ENCODE data around the gene P2RX7.

The P2RX7 gene

DNA sequence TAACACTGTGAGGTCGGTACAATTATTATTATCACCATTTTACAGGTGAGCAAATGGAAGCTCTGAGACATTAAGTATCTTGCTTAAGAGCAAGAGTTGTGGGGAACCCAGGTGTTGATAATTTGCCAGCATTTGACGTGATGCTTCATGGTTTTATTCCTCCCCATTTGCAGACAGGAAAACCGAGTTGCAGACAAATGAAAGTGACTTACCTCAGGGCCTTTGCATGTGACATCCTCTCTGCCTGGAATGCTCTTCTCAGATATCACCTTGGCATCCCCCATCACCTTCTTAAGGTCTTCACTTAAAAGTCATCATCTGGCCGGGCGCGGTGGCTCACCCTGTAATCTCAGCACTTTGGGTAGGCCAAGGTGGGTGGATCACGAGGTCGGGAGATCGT lies 21.0 kb upstream of the P2RX7 start:
- DNase-seq = no peak

DNA sequence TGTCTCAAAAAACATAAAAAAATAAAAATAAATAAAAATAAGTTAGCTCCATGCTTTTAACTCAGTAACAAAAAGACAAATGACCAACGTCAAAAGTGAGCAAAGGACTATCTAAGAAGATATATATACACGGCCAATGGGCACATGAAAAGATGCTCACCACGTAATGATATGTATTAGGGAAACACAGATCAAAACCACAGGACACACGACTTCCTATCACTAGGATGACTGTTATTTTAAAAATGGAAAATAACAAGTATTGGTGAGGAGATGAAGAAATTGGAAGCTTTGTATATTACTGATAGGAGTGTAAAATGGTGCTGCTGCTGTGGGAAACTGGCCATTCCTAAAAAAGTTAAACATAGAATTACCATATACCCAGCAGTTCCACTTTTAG lies 20.2 kb upstream of the P2RX7 start:
- no peak for DNase-seq

DNA sequence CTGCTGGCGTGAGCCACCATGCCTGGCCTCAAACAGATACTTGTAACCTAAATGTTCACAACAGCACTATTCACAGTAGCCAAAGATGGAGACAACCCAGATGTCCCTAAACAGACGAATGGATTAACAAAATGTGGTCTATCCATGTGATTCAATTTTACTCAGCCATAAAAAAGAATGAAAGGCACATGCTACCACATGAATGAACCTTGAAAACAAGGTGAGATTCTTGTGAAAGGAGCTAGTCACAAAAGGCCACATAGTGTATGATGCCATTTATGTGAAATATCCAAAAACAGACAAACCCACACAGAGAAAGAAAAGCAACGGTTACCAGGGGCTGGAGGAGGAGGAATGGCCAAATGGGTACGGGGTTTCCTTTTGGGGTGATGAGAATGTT lies 19.6 kb upstream of the P2RX7 start:
- no peak for DNase-seq

GRCh38 chr12:121114019-121114639 lies 18.5 kb upstream of the P2RX7 start:
- no peak for DNase-seq

DNA sequence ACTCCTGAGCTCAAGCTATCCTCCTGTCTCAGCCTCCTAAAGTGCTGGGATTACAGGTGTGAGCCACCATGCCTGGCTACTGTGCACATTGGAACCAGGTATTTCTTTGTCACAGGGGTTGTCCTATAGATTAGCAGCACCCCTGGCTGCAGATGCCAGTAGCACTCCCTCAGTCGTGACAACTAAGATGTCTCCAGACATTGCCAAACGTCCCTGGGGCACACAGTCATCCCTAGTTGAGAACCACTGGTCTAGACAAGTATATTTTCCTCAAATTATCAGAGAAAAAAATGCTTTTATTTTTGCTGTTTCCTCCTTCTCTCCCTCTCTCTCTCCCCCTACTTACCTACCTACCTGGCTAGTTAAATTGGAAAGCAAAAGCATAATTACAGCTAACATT lies 17.9 kb upstream of the P2RX7 start:
- no peak for DNase-seq

DNA sequence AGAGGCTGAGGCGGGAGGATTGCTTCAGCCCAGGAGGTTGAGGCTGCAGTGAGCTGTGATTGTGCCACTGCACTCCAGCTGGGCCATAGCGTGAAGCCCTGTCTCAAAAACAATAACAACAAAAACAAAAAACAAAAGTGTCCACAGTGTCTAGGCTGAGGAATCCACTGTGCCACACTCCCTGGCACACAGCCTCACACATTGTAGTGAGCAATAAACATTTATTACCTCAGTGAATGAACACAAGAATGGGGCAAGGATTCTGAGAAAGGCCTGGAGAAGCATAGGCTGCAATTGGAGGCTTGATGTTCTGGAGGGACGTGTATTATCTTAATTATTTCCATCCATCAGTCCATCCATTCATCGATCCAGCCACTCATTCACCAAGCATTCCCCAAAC lies 17.1 kb upstream of the P2RX7 start:
- DNase-seq = no peak

- DNase-seq = no peak
Measured at GRCh38 chr12:121116318-121117225, 16.1 kb upstream of the P2RX7 start.

- DNase-seq = no peak
Measured at GRCh38 chr12:121117226-121117777, 15.4 kb upstream of the P2RX7 start.

DNA sequence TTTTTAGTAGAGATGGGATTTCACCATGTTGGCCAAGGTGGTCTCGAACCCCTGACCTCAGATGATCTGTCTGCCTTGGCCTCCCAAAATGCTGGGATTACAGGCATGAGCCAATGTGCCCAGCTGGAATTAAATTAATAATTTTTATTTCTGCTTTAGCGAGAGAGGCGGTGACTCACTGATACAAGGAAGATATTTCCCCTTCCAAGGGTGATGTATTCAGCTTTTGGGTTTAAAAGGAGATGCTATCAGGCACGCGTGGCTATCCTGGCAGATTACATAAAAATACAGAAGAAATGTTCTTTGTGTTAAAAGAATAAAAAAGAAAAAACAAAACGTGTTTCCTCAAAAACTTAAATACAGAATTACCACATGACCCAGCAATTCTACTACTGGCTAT lies 12.4 kb upstream of the P2RX7 start:
- no peak for DNase-seq

DNA sequence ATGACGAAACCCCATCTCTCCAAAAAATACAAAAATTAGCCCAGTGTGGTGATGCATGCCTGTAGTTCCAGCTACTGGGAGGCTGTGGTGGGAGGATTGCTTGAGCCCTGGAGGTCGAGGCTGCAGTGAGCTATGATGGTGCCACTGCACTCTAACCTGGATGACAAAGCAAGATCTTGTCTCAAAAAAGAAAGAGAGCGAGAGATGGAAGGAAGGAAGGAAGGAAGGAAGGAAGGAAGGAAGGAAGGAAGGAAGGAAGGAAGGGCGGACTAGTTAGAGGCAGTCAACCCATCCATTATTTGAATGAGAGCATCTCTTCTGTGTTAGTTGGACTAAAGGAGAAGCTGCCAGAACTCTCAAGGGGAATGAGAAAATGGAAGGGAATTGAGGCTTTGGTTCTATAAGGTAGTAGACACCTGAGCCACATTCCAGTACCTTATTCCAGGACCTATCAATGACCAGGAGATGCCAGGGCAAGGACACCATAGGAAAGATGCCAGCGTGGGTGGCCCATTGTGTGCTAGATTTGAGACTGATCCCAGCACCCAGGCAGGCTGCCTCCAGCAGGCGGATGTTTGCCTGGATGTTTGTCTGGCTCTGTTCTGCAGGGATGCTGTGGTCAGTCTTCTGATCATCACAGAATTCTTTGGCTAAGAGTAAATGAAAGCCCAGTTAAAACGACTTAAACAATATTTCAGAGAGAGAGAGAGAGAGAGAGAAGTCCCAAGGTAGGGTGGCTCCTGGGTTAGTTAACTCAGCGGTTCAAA lies 11.5 kb upstream of the P2RX7 start:
- DNase-seq = no peak

- no peak for DNase-seq
Measured at GRCh38 chr12:121121805-121122204, 10.9 kb upstream of the P2RX7 start.

- DNase-seq = no peak
Measured at GRCh38 chr12:121123488-121123887, 9.2 kb upstream of the P2RX7 start.

GRCh38 chr12:121124402-121125109 lies 8.1 kb upstream of the P2RX7 start:
- peak; percentile 78 for DNase-seq

GRCh38 chr12:121127501-121127900 lies 5.2 kb upstream of the P2RX7 start:
- no peak for DNase-seq

DNA sequence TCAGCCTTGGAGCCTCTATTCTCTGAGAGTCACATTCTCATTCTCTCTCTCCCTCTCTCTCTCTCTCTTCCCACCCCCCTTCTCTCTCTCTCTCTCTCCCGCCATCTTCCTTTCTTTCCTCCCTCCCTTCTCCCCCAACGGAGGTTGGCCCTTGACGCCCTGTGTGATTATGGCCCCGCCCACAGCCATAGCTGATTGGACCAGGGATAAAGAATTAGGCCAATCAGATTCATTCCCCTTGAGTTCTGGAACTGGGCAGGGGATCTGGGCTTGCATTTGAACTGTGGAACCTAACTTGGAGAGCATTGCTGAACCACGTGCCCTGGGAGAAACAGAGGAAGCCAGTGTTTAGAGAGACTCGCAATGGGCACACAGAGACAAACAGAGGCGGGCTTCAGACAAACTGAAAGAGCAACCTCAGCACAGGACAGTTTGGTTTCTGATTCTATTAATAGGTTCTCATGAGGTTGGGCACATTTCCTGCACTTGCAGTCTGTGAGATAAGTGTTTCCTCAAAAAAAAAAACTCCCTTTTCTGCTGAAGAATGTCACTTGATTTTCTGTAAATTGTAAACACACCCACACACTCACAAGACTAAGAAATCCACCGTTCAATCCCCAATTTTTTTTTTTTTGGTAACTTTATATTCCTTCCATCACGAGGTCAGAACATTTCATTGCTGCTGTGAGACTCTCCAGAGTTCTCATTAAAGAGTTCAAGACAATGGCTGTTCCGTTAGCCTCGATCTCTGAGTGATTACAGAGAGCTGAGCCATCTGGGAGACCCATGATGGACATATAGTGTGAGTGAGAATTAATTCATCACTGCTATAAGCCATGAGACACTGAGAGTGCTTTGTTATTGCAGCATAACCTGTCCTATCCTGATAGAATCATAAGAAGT lies 3.5 kb upstream of the P2RX7 start:
- DNase-seq = no peak

GRCh38 chr12:121129811-121130147 lies 2.9 kb upstream of the P2RX7 start:
- no peak for DNase-seq

- DNase-seq = no peak
Measured at GRCh38 chr12:121130866-121131373, 1.8 kb upstream of the P2RX7 start.

DNA sequence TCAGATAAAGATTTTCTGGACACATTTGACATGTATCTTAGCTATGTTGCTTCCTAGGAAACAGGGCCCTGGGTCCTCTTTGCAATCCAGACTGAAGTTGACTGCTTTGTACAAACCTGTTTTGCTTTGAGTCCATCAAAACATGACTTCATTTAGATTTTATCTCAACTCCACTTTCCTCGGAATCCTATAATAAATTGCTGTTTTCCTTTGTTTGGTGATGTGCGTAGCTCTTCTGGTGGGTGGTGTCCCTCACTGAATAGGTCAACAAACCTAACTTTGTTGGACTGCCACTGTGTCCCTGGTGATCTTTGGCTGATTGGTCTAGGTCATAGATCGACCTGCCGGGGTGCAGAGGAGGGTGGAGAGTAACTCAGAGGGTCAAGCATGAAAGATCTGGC lies 735 bp upstream of the P2RX7 start:
- no peak for DNase-seq

GRCh38 chr12:121133838-121134237 lies 1.2 kb downstream of the P2RX7 start:
- DNase-seq = no peak

DNA sequence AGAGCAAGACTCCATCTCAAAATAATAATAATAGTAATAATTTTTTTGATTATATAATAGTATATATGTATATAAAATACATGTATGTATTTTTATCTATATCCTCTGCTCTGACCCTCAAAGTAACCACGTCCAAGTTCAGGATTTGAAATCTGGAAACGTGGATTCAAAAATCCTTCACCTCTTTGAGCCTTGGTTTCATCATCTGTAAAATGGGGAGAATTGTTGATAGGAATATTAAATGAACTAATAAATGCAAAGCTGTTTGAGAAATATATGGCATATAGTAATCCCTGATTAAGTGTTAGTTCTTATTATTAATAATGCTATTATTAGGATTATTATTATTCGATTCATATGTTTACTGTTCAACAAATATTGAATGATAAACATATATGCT lies 2.6 kb downstream of the P2RX7 start:
- DNase-seq = no peak

GRCh38 chr12:121137512-121137911 lies 4.8 kb downstream of the P2RX7 start:
- DNase-seq = no peak

GRCh38 chr12:121138284-121138683 lies 5.6 kb downstream of the P2RX7 start:
- no peak for DNase-seq
